ENCODE measurements around the gene B4GALT4.
"Not testable (repeated sequence)": the region's sequence is repeated elsewhere in the genome, so short reads cannot be mapped to it uniquely, and the experiment has no call there.

The B4GALT4 gene

DNA sequence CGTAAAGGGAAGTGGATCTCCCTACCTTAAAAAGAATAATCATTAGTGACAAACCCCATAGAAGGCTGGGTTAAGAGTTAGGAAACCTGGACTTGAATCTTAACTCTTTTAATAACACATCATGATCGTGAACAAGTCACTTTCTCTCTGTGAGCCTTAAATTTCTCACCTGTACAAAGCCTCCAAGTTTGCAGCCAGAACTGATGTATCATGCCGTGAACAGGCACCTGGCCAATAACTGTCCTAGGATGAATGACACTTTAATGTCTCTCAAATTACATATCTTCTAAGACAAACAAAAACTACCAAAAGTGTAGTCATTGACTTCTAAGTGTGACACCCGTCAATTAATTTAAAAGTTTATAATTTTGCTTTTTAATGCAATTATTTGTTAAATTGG lies 63.4 kb downstream of the B4GALT4 start:
- no peak for DNase-seq (ENCODE audit: low read depth in 1 of 2, low spot score in 1 of 2)
- TF ChIP-seq JUND (IDR thresholded peaks at IDR 0.05; ENCODE audit: low read depth) = no peak
- in situ Hi-C loops (cut with HindIII; ENCODE audit: low pct_unique_long_range_greater_than_20kb, low sequenced_read_pairs) = no loop called here

DNA sequence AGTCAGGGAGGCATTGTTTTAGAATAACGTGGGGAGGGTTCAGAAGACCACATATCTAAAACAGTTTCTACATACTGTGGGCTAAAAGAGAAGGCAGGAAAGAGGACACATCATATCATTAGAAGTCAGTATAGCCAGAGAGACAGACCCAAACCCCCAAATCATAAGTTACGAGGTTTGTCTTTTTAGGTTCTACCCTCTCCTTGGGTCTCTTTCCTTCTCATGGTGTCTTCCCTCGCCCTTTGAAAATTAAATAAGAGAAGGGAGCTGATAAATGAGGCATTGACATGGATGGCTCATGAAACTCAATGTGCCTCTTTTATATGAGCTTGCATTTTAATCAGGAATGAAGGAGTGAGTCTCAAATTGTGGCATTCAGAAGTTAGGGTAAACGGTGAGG lies 63.9 kb downstream of the B4GALT4 start:
- no peak for TF ChIP-seq JUND (IDR thresholded peaks at IDR 0.05; ENCODE audit: low read depth)
- no peak for DNase-seq (ENCODE audit: low read depth in 1 of 2, low spot score in 1 of 2)
- in situ Hi-C loops (cut with HindIII; ENCODE audit: low pct_unique_long_range_greater_than_20kb, low sequenced_read_pairs) = no loop called here

DNA sequence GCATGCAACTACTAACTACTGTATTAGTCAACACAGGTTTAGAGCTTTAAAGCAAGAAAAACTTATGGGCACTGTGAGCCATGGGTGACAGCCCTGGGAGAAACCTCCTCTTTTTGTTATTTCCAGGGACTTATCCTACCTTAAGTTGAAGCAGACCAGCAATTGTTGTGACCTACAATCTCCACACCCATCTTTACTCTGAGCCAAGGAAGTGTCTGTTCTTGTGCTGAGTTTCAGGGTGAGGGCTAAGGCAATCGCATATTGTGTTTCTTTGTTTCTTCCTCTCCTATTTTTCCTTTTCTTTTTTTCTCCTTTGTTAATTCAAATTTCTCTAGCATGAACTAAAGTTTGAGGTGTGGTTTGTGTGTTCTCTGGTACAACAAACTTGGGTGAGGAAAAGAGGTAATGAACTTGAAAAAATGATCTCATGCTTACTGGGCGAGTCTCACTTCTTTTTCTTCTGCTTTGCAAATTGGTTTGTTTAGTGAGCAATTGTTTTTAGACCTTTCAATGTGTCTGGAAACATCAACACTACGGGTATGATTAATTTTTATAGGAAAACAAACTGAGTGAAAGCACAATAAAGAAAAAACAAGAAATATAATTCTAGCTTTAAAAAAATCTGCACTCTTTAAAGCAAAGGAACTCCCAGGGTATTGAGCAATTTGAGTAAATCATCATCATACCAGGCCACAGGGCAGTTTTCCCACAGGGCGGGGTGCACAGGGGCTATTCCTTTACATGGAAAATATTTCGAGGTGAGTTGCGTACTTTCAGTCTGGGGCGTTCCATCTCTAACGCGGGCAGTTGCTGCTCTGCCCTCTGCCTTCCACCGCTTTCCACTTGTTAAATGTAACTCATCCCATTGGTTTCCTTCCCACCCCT lies 64.6 kb downstream of the B4GALT4 start:
- in situ Hi-C loops (cut with HindIII; ENCODE audit: low pct_unique_long_range_greater_than_20kb, low sequenced_read_pairs) = no loop called here
- DNase-seq (ENCODE audit: low read depth in 1 of 2, low spot score in 1 of 2) = no peak
- no peak for TF ChIP-seq JUND (IDR thresholded peaks at IDR 0.05; ENCODE audit: low read depth)

DNA sequence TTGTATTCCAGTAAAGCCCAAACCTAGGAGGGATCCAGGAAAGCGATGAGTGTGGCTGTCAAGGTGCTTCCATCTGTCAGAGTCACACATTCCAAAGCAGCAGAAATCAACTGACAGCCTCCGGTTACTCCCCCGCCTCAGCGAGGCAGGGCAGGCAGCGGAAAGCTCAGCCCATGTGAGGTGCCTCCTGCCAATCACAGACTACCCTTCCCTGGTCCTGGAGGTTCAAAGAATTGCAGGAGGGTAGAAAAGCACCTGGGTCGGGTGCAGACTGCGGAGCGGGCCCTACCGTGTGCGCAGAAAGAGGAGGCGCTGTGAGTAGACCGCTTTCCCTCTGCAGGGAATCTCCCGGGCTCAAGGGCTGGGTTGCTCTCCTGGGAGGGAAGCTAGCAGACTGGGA lies 67.4 kb downstream of the B4GALT4 start, which contains the start of gene UPK1B:
UPK1B (plus strand) TSS at position 274 of the 400 bp plus-strand sequence. CDS start 13,144 bp downstream, outside the sequence.
- no peak for TF ChIP-seq JUND (IDR thresholded peaks at IDR 0.05; ENCODE audit: low read depth)
- in situ Hi-C loops (cut with HindIII; ENCODE audit: low pct_unique_long_range_greater_than_20kb, low sequenced_read_pairs) = no loop called here
- no peak for DNase-seq (ENCODE audit: low read depth in 1 of 2, low spot score in 1 of 2)

GRCh38 chr3:119170821-119171220 lies 69.9 kb downstream of the B4GALT4 start:
- DNase-seq (ENCODE audit: low read depth in 1 of 2, low spot score in 1 of 2) = no peak
- no peak for TF ChIP-seq JUND (IDR thresholded peaks at IDR 0.05; ENCODE audit: low read depth)

DNA sequence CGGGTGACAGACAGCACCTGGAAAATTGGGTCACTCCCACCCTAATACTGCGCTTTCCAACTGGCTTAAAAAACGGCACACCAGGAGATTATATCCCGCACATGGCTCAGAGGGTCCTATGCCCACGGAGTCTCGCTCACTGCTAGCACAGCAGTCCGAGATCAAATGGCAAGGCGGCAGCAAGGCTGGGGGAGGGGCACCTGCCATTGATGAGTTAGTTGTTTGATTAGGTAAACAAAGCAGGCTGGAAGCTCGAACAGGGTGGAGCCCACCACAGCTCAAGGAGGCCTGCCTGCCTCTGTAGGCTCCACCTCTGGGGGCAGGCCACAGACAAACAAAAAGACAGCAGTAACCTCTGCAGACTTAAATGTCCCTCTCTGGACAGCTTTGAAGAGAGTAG lies 75.9 kb downstream of the B4GALT4 start:
- in situ Hi-C loops (cut with HindIII; ENCODE audit: low pct_unique_long_range_greater_than_20kb, low sequenced_read_pairs) = not testable (repeated sequence)

More at GRCh38 chr3:119170821-119171220, 69.9 kb downstream of the B4GALT4 start:
- in situ Hi-C loops (cut with HindIII; ENCODE audit: low pct_unique_long_range_greater_than_20kb, low sequenced_read_pairs) = no loop called here

More for the DNA sequence above, 75.9 kb downstream of the B4GALT4 start:
- not testable (repeated sequence) for DNase-seq (ENCODE audit: low read depth in 1 of 2, low spot score in 1 of 2)

All from T47D (cell line).